ENCODE results near the gene CBY1.

The CBY1 gene

GRCh38 chr22:38684895-38685294, 28.5 kb downstream of the CBY1 start:
- DNase-seq (ENCODE audit: low read depth, low spot score) = no peak
- POLR2A ChIA-PET = interaction anchor here (0.7 kb wide), 1 partner anchor 699 kb away, joined by 6 read pairs; no protein-coding TSS in a partner anchor
- CTCF ChIA-PET = no interaction called here
- no peak overlapping the region for H3K4me3 ChIP-seq (ENCODE audit: low read depth, low read length)
- TF ChIP-seq, protein P1, sequence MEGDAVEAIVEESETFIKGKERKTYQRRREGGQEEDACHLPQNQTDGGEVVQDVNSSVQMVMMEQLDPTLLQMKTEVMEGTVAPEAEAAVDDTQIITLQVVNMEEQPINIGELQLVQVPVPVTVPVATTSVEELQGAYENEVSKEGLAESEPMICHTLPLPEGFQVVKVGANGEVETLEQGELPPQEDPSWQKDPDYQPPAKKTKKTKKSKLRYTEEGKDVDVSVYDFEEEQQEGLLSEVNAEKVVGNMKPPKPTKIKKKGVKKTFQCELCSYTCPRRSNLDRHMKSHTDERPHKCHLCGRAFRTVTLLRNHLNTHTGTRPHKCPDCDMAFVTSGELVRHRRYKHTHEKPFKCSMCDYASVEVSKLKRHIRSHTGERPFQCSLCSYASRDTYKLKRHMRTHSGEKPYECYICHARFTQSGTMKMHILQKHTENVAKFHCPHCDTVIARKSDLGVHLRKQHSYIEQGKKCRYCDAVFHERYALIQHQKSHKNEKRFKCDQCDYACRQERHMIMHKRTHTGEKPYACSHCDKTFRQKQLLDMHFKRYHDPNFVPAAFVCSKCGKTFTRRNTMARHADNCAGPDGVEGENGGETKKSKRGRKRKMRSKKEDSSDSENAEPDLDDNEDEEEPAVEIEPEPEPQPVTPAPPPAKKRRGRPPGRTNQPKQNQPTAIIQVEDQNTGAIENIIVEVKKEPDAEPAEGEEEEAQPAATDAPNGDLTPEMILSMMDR (IDR thresholded peaks at IDR 0.05; ENCODE audit: insufficient read depth, low read length, missing control alignments) = no peak

DNA sequence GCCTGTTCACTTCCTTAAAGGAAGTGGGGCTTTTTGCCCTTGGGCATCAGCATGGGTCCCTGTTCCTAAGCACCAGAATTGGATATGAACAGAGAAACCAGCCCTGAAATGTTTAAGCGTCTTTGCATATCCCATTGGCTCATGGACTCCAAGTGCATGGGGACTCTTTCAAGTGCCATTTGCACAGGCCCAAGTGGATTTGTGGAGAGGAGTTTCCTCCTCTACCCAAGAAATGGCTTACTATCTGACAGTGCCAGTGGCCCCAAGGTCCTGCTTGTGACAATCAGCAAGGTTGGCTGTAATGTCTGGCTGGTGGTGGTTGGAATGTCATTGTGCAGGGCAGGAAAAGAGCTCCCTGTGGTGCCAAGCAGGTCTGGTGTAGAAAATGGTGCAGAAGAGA, 29.3 kb downstream of the CBY1 start:
- no peak overlapping the region for H3K4me3 ChIP-seq (ENCODE audit: low read depth, low read length)
- POLR2A ChIA-PET = no interaction called here
- TF ChIP-seq, protein P1 (IDR thresholded peaks at IDR 0.05; ENCODE audit: insufficient read depth, low read length, missing control alignments) = no peak
- no peak for DNase-seq (ENCODE audit: low read depth, low spot score)
- CTCF ChIA-PET = no interaction called here

DNA sequence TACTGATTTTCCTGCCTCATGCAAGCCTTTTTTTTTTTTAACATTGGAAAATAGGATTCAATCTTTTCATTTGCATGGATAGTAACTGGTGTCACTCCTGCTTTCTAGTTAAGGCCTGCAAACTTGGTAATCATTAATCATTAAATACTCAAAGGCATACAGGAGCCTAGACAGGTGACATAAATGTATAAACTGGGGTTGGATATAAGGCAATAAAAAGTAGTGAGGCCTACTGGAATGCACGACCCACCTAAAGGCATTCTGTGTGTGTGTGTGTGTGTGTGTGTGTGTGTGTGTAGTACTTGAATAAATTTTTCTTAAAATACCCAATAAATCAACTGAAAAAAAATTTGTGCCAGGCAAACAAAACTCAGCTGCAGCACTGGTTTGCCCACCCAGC, 33.2 kb downstream of the CBY1 start:
- CTCF ChIA-PET = interaction anchor here (7.2 kb wide), 1 partner anchor 7 kb away, joined by 61 read pairs; the partner anchor contains the start of gene TOMM22
- DNase-seq (ENCODE audit: low read depth, low spot score) = no peak
- TF ChIP-seq, protein P1 (IDR thresholded peaks at IDR 0.05; ENCODE audit: insufficient read depth, low read length, missing control alignments) = no peak
- no peak overlapping the region for H3K4me3 ChIP-seq (ENCODE audit: low read depth, low read length)
- POLR2A ChIA-PET = no interaction called here

GRCh38 chr22:38694049-38694448, 37.6 kb downstream of the CBY1 start:
- H3K4me3 ChIP-seq (ENCODE audit: low read depth, low read length) = no peak overlapping the region
- TF ChIP-seq, protein P1 (IDR thresholded peaks at IDR 0.05; ENCODE audit: insufficient read depth, low read length, missing control alignments) = no peak
- ChIA-PET CTCF (interaction anchor here (0.8 to 7.2 kb wide), 3 partner anchors 11 to 642 kb away, joined by 3 to 61 read pairs (median 4); partner anchors contain the start of gene TOMM22), POLR2A (no interaction called here)
- no peak for DNase-seq (ENCODE audit: low read depth, low spot score)

GRCh38 chr22:38694940-38695339, 38.5 kb downstream of the CBY1 start:
- no peak for DNase-seq (ENCODE audit: low read depth, low spot score)
- ChIA-PET CTCF (interaction anchor here (7.2 kb wide), 1 partner anchor 13 kb away, joined by 61 read pairs; the partner anchor contains the start of gene TOMM22), POLR2A (no interaction called here)
- H3K4me3 ChIP-seq (ENCODE audit: low read depth, low read length) = no peak overlapping the region
- TF ChIP-seq, protein P1 (IDR thresholded peaks at IDR 0.05; ENCODE audit: insufficient read depth, low read length, missing control alignments) = no peak

DNA sequence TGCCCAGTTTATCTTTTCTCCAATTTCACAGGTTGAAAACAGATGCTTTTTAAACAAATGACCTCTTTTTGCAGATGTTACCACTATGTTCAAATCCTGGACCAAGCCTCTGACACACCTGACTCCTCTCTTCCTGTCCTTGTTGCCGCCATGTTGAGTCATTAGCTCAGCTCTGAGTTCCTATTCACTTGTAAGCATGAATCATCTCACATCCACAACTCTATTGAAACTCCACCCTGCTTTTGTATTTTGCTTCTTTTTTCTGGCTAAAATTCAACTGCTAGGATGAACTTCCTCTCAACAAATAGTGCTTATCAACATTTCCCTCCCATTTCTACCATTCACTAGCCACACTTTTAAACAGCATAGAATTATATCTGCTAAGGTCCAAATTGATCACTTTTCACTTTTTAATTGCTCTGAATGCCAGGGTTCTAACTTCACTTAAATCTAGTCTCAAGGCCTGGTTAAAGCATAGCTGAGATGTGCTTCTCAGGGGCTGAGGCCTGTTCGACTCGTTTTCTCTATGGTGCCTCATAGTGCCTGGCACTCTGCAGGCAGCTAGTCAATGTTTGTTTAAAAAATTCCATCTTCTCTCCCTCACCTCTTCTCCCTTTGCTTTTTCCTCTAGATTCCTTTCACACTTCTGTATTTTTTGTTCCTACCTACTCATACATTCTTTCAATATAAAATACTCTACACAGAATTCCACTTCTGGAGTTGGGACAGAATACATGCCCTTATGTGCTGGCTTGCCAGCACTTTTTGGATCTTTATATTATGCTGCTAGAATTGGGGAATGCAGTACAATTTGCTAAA, 40.4 kb downstream of the CBY1 start:
- TF ChIP-seq, protein P1 (IDR thresholded peaks at IDR 0.05; ENCODE audit: insufficient read depth, low read length, missing control alignments) = no peak
- peak overlapping the region; percentile 25 for H3K4me3 ChIP-seq (ENCODE audit: low read depth, low read length)
- ChIA-PET CTCF (interaction anchor here (1.3 to 7.2 kb wide), 4 partner anchors 12 to 644 kb away, joined by 5 to 61 read pairs (median 30); partner anchors contain the start of gene TOMM22), POLR2A (interaction anchor here (0.7 to 2.3 kb wide), 3 partner anchors 15 to 23 kb away, joined by 3 to 10 read pairs (median 3); partner anchors contain the start of gene TOMM22)
- no peak for DNase-seq (ENCODE audit: low read depth, low spot score)
